ENCODE data around the gene ZC3H11A.

DNA sequence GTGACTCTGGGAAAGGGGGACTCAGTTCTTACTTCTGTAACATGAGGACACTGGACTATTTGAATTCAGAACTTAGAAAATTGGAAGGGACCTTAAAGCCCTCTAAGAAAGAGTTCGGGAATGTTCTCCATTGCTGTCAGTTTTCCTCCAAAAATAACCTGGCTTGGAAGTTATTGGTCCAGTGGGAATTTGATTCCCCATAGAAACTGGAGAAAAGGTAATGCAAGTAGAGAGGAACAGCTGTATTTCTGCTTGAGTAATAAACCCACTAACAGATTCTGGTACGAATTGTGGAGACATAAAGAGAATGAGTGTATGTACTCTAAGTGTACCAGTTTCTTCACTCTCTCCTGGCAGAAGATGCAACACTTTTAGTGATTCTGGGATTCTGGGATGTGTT is 1.8 kb downstream of the ZC3H11A start:
- TF ChIP-seq POLR2AphosphoS5 (IDR thresholded peaks at IDR 0.05; ENCODE audit: low read depth, low read length) (no peak), EP300 (IDR thresholded peaks at IDR 0.05; ENCODE audit: borderline replicate concordance in 1 of 2, low read depth in 1 of 2, low read length in 1 of 2) (no peak), CTCF (IDR thresholded peaks at IDR 0.05) (no peak)

Measured in SK-N-SH (cell line).